Cardiac septum (tissue), 1 donor: ENCODE measurements around the gene KIAA1328. TPM values are rescaled to one million over a fixed set of nuclear protein-coding genes. Genes with fewer than 3 reads are reported as not detected.

Experiments used
- DNase-seq: peaks from one replicate; pipeline ENCODE4 v3.0.0-alpha.2; 2020; ENCODE audit warnings: low spot score
- intact Hi-C: fragments of 100-400 bp; cut with DNase I; formaldehyde crosslinking; loops from one replicate; pipeline ENCODE4 v1.14.0; 2022
- total RNA-seq: library from RNA; stranded (reverse); fragmentation: NEBNext Ultra II Directional; extraction: Animal tissue kit (Norgen Biotek cat#: 25700); gene quantifications from one replicate; pipeline ENCODE4 v1.2.1, GENCODE V29; 2021
- donor health status: DM: no; HTN: no; CAD: no.

KIAA1328 gene
- total RNA-seq, 1 donor from 2014 or later: 4.8 TPM

DNA sequence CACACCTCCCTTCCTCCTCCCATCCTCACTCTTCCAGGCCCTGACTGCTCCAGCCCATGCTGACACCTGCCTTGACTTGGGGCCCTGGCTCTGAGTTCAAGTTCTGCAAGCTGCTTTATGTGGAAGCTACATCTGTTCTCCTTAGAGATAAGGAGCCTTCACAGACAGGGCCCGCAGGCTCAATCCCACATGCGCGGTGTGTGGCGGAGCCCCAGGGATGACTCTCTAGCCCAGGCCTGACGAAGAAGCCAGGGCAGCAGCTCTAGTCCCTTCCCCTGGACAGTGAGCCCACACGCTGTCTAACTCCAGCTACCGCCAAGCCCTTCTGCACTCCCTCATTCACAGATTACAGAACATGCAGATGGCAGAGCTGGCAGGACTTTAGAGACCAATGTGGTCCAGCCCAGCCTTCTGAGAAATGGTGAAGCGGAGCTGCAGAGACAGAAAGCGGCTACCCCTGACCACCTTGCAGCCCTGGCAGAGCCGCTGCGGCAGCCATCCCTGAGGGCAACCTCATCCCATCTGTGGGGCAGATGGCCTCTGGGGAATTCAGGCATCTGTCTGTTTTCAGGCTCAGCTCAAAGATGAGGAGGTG is 432.4 kb downstream of the KIAA1328 start:
- no peak for DNase-seq
- intact Hi-C loops: no loop called here

DNA sequence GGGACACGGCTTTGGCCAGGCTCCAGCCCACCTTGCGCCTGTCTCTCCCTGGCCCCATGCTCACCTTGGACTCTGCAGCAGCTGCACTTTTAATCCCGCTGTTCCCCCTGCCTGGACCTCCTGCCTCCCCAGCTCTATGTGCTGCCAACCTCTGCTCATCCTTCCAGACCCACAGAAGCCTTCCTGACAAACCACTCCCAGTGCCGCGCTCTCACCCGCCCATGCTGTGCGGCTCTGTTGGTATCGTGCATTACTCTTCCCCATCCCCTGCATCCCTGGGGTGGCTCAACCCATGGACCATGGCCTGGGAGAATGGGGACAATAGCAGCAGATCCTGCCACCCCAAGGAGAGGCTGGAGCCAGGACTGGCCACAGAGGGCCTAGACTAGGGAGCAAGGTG is 433.1 kb downstream of the KIAA1328 start:
- intact Hi-C loops: no loop called here
- no peak for DNase-seq

DNA sequence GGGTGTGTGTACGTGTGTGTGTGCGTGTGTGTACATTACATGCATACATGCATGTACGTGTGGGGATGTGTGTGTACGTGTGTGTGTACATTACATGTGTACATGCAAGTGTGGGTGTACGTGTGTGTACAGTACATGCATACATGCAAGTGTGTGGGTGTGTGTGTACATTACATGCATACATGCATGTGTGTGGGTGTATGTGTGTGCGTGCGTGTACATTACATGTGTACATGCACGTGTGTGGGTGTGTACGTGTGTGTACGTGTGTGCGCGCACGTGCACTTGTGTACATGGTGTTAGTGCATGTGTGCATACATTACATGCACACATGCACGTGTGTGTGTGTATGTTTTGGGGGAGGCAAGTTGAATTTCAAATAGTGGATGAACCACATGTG is 436.0 kb downstream of the KIAA1328 start:
- intact Hi-C loops: no loop called here
- no peak for DNase-seq

DNA sequence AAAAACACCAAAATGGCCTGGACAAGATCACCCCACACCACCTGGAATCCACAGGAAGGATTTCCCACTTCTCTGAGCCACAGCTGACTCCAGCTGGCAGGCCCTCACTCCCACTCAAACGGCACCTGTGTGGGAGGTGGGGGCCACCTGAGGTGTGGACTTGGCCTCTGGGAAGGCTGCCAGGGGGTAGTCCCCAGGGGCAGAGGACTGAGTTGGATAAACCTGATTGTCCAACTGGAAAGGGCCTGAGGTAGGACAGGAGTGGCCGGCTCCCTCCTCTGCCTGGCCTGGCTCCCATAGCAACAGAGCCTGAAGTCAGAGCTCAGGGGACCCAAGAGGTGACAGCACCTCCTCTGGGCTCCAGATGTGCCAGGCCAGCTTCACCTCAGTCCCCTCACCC is 436.5 kb downstream of the KIAA1328 start:
- no peak for DNase-seq

DNA sequence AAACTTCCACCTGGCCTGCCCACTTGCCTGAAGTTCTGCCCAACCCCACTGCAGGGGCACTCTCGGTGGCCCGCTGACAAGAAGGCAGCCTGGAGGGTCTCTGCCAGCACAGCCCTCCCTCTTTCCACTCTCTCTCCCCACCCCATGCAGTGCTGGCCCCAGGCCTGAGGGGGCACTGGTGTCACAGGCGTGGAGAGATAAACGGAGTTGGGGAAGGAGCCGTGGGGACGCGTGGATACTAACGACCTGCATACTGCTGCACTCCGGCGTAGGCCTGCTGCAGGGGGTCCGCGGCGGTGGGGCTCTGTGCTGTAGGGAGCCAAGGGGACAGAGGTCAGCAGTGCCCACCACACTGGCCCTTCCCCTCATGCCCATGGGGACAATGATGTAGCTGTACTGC is 437.4 kb downstream of the KIAA1328 start:
- DNase-seq: no peak
- intact Hi-C loops: no loop called here

More for the DNA sequence above, 436.5 kb downstream of the KIAA1328 start:
- intact Hi-C loops: no loop called here

DNA sequence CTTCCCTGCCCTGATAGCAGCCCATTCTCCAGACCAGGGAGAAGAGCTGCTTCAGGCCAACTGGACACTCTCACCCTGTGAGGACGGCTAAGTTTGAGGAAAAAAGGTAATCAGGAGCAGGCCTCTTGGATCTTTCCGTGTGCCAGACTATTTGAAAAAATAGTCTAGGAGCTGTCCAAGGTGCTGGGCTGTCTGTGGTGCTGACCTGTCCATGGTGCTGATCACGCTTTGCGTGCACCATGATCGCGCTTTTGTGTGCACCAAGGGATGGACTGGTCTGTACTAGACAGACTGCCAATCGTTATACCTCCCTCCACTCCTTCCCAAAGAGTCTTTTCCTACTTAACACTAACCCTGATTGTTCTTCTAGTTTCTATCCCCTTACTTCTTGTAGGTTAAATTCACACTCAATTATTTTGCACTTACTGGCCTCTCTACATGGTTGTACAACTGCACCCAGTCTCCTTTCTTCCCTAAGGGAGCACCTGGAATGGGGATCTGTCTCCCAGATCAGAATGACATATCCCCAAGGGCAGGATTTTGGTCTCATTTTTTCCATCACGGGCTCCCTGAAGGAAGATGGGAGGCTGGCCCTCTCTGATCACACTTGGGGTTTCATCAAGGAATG is 441.2 kb downstream of the KIAA1328 start:
- intact Hi-C loops: no loop called here
- DNase-seq: no peak

DNA sequence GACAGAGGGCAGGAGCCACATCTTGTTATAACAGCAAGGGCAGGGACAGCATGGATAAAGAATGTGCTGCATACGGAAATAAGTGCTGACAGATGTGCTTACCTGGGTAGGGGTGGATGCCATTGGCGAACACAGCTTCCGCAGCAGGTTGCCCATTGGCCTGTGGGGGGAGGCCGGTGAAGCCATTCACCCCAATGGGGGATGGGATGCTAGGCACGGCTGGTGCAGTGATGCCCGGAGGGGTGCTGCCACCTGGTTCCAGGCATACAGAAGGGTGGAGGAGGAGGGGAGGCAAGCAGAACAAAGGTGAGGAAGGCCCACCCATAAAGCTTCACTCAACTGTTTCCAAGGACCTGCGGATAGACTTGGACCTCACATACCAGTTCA is 441.7 kb downstream of the KIAA1328 start:
- intact Hi-C loops: no loop called here
- DNase-seq: no peak

DNA sequence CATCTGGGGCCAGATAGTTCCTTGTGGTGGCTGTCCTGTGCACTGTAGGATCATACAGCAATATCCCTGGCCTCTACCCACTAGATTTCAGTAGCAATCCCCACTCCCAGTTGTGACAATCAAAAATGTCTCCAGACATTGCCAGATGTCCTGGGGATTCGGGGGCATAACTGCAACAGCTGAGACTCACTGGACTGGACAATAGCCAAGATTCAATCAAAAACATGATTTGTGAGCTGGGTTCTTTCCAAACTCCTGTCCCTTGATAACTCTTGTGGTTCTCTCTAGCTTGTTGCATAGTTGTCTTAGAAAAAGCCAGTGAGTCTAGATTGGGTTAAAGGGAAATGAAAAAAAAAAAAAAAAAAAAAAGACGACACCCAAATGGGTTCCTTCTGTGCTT is 443.3 kb downstream of the KIAA1328 start:
- DNase-seq: no peak
- intact Hi-C loops: no loop called here

DNA sequence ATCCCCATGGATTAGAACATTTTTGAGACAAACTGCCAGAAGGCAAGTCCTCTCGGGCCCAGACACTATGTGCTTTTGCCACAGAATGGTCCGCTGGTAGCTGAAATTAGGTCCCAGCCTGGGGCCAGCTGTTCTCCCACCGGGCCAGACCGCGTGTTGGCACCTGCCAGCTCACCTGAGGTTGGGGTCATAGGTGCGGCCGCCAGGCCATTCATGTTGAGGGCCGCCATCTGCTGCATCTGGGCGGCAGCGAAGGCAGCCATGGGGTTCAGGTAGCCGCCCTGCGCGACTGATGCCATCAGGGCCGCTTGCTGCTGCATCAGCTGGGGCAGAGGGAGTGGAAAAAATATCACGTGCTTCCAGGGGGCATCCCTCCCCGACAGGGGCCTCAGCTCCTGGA is 443.9 kb downstream of the KIAA1328 start:
- no peak for DNase-seq
- intact Hi-C loops: no loop called here

DNA sequence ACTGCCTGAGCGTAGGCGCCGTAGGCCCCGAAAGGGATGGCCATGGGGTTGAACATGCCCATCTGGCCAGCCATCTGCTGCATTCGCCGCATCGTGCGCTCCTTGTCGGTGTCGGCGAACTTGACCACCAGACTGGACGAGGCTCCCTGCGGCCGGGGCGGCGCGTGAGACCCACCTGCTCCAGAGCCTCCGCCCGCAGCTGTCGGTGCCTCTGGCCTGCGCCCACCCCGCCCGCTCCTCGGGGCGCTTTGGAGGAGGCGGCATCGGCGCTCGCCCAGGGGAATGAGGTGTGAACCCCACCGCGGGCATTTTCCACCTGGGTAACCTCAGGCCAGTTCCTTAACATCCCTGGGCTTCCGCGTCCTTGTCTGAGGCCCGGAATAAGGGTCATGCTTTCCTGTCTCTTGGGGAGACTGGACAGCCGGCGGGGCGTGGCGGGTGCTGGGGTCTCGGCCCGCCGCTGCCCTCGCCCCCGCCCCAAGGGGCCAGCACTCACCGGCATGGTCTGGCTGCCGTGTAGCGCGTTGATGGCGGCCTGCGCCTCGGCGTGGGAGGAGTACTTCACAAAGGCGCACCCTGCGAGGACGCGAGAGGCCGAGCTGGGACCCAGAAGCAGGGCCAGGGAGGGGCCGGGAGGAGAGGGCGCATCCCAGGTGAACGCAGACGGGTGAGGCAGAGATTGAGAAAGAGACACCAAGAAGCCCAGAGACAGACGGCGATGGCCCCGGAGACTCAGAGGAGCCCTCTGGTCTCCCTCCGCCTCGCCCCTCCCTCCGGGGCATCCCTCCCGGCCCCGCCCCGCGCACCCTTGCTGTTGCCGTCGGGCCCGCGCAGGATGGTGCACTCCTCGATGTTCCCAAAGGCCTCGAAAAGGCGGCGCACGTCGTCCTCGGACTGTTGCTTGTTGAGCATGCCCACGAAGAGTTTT is 445.6 kb downstream of the KIAA1328 start:
- DNase-seq: no peak
- intact Hi-C loops: no loop called here

DNA sequence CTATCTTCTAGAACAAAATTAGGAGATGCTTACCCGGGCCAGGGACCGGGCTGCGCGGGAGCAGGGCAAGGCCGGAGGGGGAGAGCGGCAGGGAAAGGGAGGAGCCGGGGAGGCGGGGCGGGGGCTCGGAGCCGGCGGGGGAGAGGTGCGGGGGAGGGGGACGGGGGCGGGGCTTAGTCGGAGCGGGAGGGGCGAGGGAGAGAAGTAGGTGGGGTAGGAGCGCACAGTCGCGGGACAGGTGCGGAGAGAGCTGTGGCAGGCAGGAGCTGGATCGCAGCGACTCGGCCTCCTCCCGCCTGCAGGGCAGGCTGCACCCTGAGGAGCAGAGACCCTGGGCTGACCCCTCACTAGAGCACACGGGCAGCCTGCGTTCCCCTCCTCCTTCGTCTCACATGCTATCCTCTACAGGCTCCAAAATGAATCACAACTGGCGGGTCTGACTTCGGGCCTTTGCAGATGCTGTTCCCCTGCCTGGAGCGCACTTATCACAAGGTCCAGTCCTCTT is 446.4 kb downstream of the KIAA1328 start:
- intact Hi-C loops: no loop called here
- no peak for DNase-seq

DNA sequence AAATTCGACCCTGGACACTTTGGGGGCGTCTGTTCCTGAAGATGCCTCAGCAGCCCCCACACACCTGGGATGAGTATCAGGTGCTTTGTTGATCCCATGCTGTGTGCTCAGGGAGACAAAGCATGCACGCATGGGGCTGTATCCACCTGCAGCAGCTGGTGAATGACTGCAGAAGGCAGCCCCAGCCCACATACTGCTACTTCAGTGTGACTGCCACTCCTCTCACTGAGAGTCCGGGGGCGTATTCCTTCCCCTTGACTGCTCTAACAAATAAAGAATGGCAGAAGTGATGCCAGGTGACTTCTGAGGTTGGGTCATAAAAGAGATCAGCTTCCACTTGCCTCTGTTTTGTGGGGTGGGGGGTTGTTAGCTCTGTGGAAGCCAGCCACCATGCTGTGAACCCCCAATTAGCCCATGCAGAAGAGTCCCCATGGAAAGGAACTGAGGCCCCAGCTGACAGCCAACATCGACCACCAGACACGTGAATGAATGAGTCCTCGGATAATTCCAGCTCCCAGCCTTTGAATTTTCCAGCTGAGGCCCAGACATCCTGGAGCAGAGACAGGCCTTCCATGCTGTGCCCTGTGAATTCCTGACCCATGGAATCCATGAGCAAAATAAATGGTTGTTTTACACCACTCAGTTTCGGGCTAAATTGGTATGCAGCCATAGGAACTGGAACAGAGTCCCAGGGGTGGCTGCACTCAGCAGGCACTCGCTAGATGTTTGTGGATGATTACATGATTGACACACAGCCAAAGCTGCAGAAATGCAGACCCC is 447.4 kb downstream of the KIAA1328 start:
- DNase-seq: no peak
- intact Hi-C loops: no loop called here

DNA sequence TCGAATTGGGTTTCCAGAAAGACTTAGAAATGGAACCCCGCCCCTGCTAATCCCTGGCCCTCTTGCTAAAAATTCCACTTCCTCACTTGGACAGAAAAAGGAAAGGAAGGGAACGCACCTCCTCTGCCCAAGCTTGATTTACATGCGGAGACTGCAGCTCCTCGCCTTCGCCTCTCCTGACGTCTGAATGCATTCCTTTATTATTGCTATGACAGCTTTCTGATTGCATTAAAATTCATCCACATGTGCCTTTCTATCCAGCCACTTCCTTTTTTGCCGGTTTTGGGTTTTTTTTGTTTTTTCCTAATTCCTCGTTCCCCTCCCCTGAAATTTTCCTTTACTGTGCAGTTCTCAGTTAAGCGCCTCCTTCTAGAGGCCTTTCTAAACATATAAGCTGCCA is 448.9 kb downstream of the KIAA1328 start:
- intact Hi-C loops: no loop called here

More for the DNA sequence above, 448.9 kb downstream of the KIAA1328 start:
- DNase-seq: no peak

Other genes starting within 250 kb of the KIAA1328 start
- gene TPGS2, start 125 bp upstream of the KIAA1328 start, total RNA-seq: 28.4 TPM